Thyroid gland (tissue), 4 donors: ENCODE measurements around the gene CACNA2D3. TPM values are rescaled to one million over a fixed set of nuclear protein-coding genes. Genes with fewer than 3 reads are reported as not detected.

Experiments used
- DNase-seq, 2 donors: peaks; one replicate each; pipeline ENCODE4 v3.0.0-alpha.2; 2019
- H3K27ac ChIP-seq, 3 donors: fragments of 200-600 bp; sonication (generic); 1 replicate in 2 of 3; 2 replicates in 1 of 3; pipeline ENCODE4 v1.5.1; 2016 to 2019; ENCODE audit warnings: mild to moderate bottlenecking in 1 of 3, moderate library complexity in 1 of 3
- H3K27me3 ChIP-seq: fragments of 200-600 bp; sonication (generic); one replicate; pipeline ENCODE4 v1.5.1; 2019
- H3K36me3 ChIP-seq, 2 donors: fragments of 200-600 bp; sonication (generic); one replicate each; pipeline ENCODE4 v1.5.1; 2016 to 2019
- H3K4me1 ChIP-seq, 2 donors: fragments of 200-600 bp; sonication (generic); one replicate each; pipeline ENCODE4 v1.5.1; 2017 to 2019
- H3K4me3 ChIP-seq, 3 donors: fragments of 200-600 bp; sonication (generic); replicated peaks in 1 of 3; 1 replicate in 2 of 3; 2 replicates in 1 of 3; pipeline ENCODE4 v1.5.1; 2016; ENCODE audit warnings: mild to moderate bottlenecking in 1 of 3
- H3K9me3 ChIP-seq: fragments of 200-600 bp; sonication (generic); one replicate; pipeline ENCODE4 v1.5.1; 2017
- POLR2A ChIP-seq, 2 donors: fragments of 450-650 bp; IDR thresholded peaks; one replicate each; pipeline ENCODE4 v1.6.1; 2017; ENCODE audit warnings: antibody characterized with exemption in 2 of 2, mild to moderate bottlenecking in 2 of 2, moderate library complexity in 1 of 2
- WGBS, 2 donors: methylation state at CpG; one replicate each; pipeline ENCODE4 v1.1.5; 2017; 5-methylcytosine and 5-hydroxymethylcytosine counted together
- intact Hi-C: fragments of 100-400 bp; cut with DNase I; formaldehyde crosslinking; loops from one replicate; pipeline ENCODE4 v1.15.1; 2023
- total RNA-seq, 4 donors: library from RNA; depleted of rRNA; stranded (reverse); fragments of >200 nt; gene quantifications; one replicate each; pipeline ENCODE4 v1.2.3, GENCODE V29; 2016
- TF ChIP-seq, protein P1 (sequence below), 6 experiments: fragments of 200-600 bp in 3 of 6; fragments of 450-650 bp in 3 of 6; sonication (generic) in 3 of 6; IDR thresholded peaks; one replicate each; pipeline ENCODE4 v1.5.1; 2016 to 2019; ENCODE audit warnings: antibody characterized with exemption in 6 of 6, mild to moderate bottlenecking in 2 of 6, inconsistent platforms in 1 of 6, moderate library complexity in 1 of 6

The CACNA2D3 gene
- total RNA-seq, 4 donors from 2014 or later: 2.9 to 4.8 (median 4.5) TPM

DNA sequence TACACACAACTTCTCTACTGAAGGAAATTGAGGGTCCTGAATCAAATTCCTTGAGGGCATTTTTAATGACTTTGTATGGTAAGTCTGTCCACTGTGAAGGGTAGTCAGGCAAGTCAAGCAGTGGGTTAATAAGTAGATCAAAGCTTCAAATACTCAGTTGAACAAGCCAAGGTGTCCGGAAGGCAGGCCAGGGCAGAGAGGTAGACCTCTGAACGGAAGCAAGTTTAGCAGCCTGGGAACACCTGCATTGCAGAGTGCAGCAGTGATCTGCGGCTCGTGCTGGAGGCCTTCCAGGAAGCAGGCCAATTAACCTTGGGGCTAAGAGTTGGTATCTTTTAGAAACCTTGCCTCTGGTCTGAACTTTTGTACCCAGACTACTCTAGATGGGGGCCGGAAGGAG, 661.7 kb downstream of the CACNA2D3 start:
- no peak for DNase-seq
- no peak overlapping the region for H3K27ac ChIP-seq
- H3K36me3 ChIP-seq: no peaks in the 10 kb centered on the region
- H3K4me1 ChIP-seq: no peaks in the 10 kb centered on the region
- 68 to 86% methylated on average over 5 of the region's 5 CpGs for WGBS, 2 donors
- intact Hi-C loops: no loop called here
- H3K4me3 ChIP-seq: no peak overlapping the region
- H3K9me3 ChIP-seq: no peaks in the 10 kb centered on the region
- TF ChIP-seq POLR2A (IDR thresholded peaks at IDR 0.05): no peak
- TF ChIP-seq, protein P1, sequence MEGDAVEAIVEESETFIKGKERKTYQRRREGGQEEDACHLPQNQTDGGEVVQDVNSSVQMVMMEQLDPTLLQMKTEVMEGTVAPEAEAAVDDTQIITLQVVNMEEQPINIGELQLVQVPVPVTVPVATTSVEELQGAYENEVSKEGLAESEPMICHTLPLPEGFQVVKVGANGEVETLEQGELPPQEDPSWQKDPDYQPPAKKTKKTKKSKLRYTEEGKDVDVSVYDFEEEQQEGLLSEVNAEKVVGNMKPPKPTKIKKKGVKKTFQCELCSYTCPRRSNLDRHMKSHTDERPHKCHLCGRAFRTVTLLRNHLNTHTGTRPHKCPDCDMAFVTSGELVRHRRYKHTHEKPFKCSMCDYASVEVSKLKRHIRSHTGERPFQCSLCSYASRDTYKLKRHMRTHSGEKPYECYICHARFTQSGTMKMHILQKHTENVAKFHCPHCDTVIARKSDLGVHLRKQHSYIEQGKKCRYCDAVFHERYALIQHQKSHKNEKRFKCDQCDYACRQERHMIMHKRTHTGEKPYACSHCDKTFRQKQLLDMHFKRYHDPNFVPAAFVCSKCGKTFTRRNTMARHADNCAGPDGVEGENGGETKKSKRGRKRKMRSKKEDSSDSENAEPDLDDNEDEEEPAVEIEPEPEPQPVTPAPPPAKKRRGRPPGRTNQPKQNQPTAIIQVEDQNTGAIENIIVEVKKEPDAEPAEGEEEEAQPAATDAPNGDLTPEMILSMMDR (IDR thresholded peaks at IDR 0.05): no peak
- no peaks in the 10 kb centered on the region for H3K27me3 ChIP-seq

DNA sequence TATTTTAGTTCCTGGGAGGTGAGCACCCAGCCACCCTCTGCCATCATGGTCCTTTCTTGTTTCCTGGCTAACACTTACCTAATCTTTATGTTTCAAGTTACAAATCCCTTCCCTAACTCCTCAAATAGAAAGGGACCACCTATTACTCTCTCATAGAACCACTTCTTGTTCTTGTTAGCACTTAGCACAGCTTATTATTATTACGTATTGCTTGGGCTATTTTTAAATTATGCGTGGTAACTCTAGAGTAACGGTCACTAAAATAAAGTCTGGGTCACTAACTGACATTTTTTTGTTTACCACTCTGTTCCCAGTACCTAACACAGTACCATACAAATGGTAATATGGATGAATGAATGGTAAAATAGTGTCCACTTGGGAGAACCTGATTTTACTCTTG, 663.6 kb downstream of the CACNA2D3 start:
- Histone ChIP-seq H3K27me3 (no peaks in the 10 kb centered on the region), H3K9me3 (no peaks in the 10 kb centered on the region), H3K4me1 (no peaks in the 10 kb centered on the region), H3K27ac (no peak overlapping the region), H3K36me3 (no peaks in the 10 kb centered on the region), H3K4me3 (no peak overlapping the region)
- intact Hi-C loops: no loop called here
- WGBS, 2 donors: 91 to 96% methylated on average over 3 of the region's 3 CpGs
- no peak for DNase-seq
- TF ChIP-seq, protein P1 (IDR thresholded peaks at IDR 0.05): no peak
- TF ChIP-seq POLR2A (IDR thresholded peaks at IDR 0.05): no peak

DNA sequence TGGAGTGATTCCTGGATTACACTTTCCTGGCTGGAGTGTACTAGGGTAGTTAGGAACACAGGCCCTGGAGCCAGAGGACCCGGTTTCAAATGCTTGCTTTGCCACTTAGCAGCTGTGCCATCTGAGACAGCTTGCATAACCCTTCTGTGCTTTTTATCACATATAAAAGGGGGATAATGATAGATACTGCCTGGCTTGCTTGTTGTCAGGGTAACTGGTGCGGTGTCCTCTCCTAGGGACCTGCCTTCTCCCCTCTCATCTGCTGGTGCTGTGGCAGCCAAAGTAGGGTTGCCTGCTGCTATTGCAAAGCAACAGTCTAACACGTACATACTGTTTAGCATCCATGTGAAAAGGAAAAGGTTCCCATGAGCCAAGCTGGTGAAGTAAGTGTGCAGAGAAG, 667.7 kb downstream of the CACNA2D3 start:
- no peaks in the 10 kb centered on the region for H3K36me3 ChIP-seq
- no peaks in the 10 kb centered on the region for H3K4me1 ChIP-seq
- no peaks in the 10 kb centered on the region for H3K27me3 ChIP-seq
- DNase-seq: no peak
- H3K4me3 ChIP-seq: no peak overlapping the region
- intact Hi-C loops: no loop called here
- no peak overlapping the region for H3K27ac ChIP-seq
- H3K9me3 ChIP-seq: no peaks in the 10 kb centered on the region
- 84 to 92% methylated on average over 3 of the region's 3 CpGs for WGBS, 2 donors
- no peak for TF ChIP-seq POLR2A (IDR thresholded peaks at IDR 0.05)
- TF ChIP-seq, protein P1 (IDR thresholded peaks at IDR 0.05): no peak

DNA sequence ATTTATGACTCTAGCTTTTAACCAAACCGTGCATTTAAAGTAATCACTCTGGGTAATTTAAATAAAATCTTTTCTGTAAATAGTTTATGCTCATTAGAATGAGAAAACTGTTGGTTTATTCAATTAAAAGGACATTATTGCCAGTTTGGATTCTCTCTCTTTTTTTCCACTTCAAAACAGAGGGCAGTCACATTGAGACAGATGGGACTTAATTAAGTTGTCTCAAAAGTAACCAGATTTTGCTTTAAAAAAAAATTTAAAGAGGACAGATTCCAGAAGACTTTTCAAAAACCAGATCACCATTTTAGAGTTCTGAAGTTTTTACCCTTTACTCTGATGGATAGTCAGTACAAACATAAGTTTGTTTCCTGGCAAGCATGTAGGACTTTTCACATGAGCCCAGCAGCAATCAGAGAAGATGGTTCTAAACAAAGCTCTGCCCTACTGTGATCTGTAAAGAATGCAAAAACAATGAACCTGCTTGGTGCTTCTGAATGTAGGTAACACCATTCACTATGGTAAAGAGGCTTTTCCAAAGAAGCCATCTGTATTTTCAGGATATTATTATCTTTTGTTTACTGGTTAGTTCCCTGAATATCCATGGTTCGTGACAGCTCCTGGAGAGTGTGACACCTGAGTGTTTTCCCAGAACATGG, 669.3 kb downstream of the CACNA2D3 start:
- no peak for TF ChIP-seq POLR2A (IDR thresholded peaks at IDR 0.05)
- TF ChIP-seq, protein P1 (IDR thresholded peaks at IDR 0.05): no peak

DNA sequence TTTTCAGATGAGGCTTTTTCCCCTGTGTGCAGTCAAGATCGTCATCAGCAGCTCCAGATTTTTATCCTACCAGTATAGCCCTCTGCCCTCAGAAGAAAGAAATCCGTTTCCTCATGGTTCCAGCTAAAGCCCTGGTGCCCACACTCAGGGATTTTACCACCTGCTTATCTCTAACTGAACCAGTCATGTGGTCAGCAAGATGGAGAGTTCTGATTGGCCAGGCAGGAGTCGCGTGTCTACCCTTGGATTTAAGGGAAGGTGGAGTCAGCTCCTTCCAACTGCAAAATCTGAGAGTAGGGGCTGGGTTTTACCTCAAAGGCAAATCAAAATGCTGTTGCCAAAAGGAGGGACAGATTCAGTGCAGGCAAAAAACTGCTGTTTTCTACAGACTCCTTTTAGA, 670.2 kb downstream of the CACNA2D3 start:
- no peak for DNase-seq
- Histone ChIP-seq H3K4me1 (no peaks in the 10 kb centered on the region), H3K27ac (no peak overlapping the region), H3K9me3 (no peaks in the 10 kb centered on the region), H3K4me3 (no peak overlapping the region), H3K36me3 (no peaks in the 10 kb centered on the region), H3K27me3 (no peaks in the 10 kb centered on the region)
- TF ChIP-seq, protein P1 (IDR thresholded peaks at IDR 0.05): no peak
- TF ChIP-seq POLR2A (IDR thresholded peaks at IDR 0.05): no peak
- WGBS, 2 donors: 80 to 88% methylated on average over 4 of the region's 4 CpGs
- intact Hi-C loops: no loop called here

More for the DNA sequence above, 669.3 kb downstream of the CACNA2D3 start:
- Histone ChIP-seq H3K36me3 (no peaks in the 10 kb centered on the region), H3K4me3 (no peak overlapping the region), H3K27me3 (no peaks in the 10 kb centered on the region), H3K4me1 (no peaks in the 10 kb centered on the region), H3K27ac (no peak overlapping the region), H3K9me3 (no peaks in the 10 kb centered on the region)
- WGBS, 2 donors: 70 to 72% methylated on average over 2 of the region's 2 CpGs
- intact Hi-C loops: no loop called here
- no peak for DNase-seq
